Caco-2 (cell line): Measurements from ENCODE around the gene DUSP23. TPM values are rescaled to one million over a fixed set of nuclear protein-coding genes. Genes with fewer than 3 reads are reported as not detected.

Experiments used
- BruUV-seq: library from RNA; stranded (reverse); fragments of 400-500 nt; replicated peaks from 2 replicates; lab custom pipeline; 2021; lab: Mats Ljungman, UMichigan
- CTCF ChIA-PET: fragments of 300-600 bp; sonication (Branson Sonifier 250); formaldehyde crosslinking; loops from one replicate; lab custom pipeline; 2022; ENCODE audit warnings: antibody characterized with exemption; lab: Charles Lee
- POLR2A ChIA-PET: fragments of 300-600 bp; sonication (Branson Sonifier 250); formaldehyde crosslinking; loops from one replicate; lab custom pipeline; 2022; ENCODE audit warnings: antibody characterized with exemption; lab: Charles Lee
- DNase-seq, 2 experiments: peaks; one replicate each; pipeline versions ENCODE4 v3.0.0 to v3.0.0-alpha.2; 2020 to 2022
- H3K27me3 ChIP-seq: replicated peaks from 2 replicates; pipeline ENCODE4 v1.6.0; 2011; ENCODE audit warnings: low read length; ENCODE audit not compliant: control insufficient read depth, insufficient read depth
- H3K36me3 ChIP-seq: 2 replicates; pipeline ENCODE4 v1.5.1; 2011; ENCODE audit warnings: low read length; ENCODE audit not compliant: control insufficient read depth, insufficient read depth
- H3K4me1 ChIP-seq: fragments of 250-450 bp; sonication (Bioruptor Pico); 2 replicates; pipeline ENCODE4 v1.5.1; 2020; ENCODE audit warnings: mild to moderate bottlenecking
- H3K4me3 ChIP-seq: 2 replicates; pipeline ENCODE4 v1.5.1; 2011; ENCODE audit warnings: low read depth, mild to moderate bottlenecking, control low read depth, low read length
- H3K9me3 ChIP-seq: fragments of 250-450 bp; sonication (Bioruptor Pico); 2 replicates; pipeline ENCODE4 v1.5.1; 2020; ENCODE audit warnings: mild to moderate bottlenecking, moderate library complexity
- H3K27ac Mint-ChIP-seq: one replicate; pipeline ENCODE4 v1.8.0; 2022; ENCODE audit warnings: mixed read lengths; ENCODE audit not compliant: unreplicated experiment
- H3K27me3 Mint-ChIP-seq: one replicate; pipeline ENCODE4 v1.8.0; 2022; ENCODE audit warnings: mixed read lengths; ENCODE audit not compliant: insufficient read depth, unreplicated experiment
- H3K36me3 Mint-ChIP-seq: one replicate; pipeline ENCODE4 v1.8.0; 2022; ENCODE audit warnings: mild to moderate bottlenecking, mixed read lengths; ENCODE audit not compliant: insufficient read depth, unreplicated experiment
- H3K4me1 Mint-ChIP-seq: one replicate; pipeline ENCODE4 v1.8.0; 2022; ENCODE audit warnings: low read depth, mixed read lengths; ENCODE audit not compliant: unreplicated experiment
- H3K4me3 Mint-ChIP-seq: one replicate; pipeline ENCODE4 v1.8.0; 2022; ENCODE audit warnings: mild to moderate bottlenecking, moderate library complexity, mixed read lengths; ENCODE audit not compliant: unreplicated experiment
- H3K9me3 Mint-ChIP-seq: one replicate; pipeline ENCODE4 v1.8.0; 2022; ENCODE audit warnings: mixed read lengths; ENCODE audit not compliant: unreplicated experiment
- CTCF ChIP-seq, 2 experiments: fragments of 200-600 bp in 1 of 2; IDR thresholded peaks; 1 replicate in 1 of 2; 2 replicates in 1 of 2; pipeline versions ENCODE4 v1.5.1 to v1.8.0; 2011 to 2022; ENCODE audit warnings: antibody characterized with exemption in 1 of 2, control low read depth in 1 of 2, inconsistent platforms in 1 of 2, low read depth in 1 of 2, low read length in 1 of 2, mild to moderate bottlenecking in 1 of 2, moderate library complexity in 1 of 2; ENCODE audit not compliant: insufficient read depth in 1 of 2, severe bottlenecking in 1 of 2, unreplicated experiment in 1 of 2
- intact Hi-C: fragments of 100-400 bp; cut with micrococcal nuclease; formaldehyde crosslinking; loops from one replicate; pipeline ENCODE4 v1.10.0; 2022; ENCODE audit not compliant: unreplicated experiment
- total RNA-seq: library from RNA; stranded (reverse); gene quantifications from 2 replicates; pipeline ENCODE4 v1.2.3, GENCODE V29; 2022

DUSP23 gene
- total RNA-seq, 1 experiment from 2014 or later = 44.5 TPM

GRCh38 chr1:159804924-159805323 lies 24.2 kb downstream of the DUSP23 start:
- intact Hi-C loops = no loop called here

GRCh38 chr1:159815926-159816325 lies 35.2 kb downstream of the DUSP23 start:
- ChIA-PET POLR2A (no interaction called here), CTCF (interaction anchor here (1.3 kb wide), 1 partner anchor 17 kb away, joined by 3 read pairs; no protein-coding TSS in a partner anchor)
- Histone ChIP-seq H3K36me3 (no peaks in the 10 kb centered on the region), H3K4me1 (no peaks in the 10 kb centered on the region), H3K4me3 (no peak overlapping the region), H3K27me3 (no peaks in the 10 kb centered on the region), H3K9me3 (no peaks in the 10 kb centered on the region)
- intact Hi-C loops = no loop called here
- H3K4me3 Mint-ChIP-seq = no peak overlapping the region
- TF ChIP-seq CTCF (IDR thresholded peaks at IDR 0.05; ENCODE audit: insufficient read depth in 1 of 2, low read depth in 1 of 2, low read length in 1 of 2, severe bottlenecking in 1 of 2, unreplicated experiment in 1 of 2) = no peak
- no peak for DNase-seq
- H3K36me3 Mint-ChIP-seq = no peaks in the 10 kb centered on the region
- peaks cover 3% of the 10 kb centered on the region for H3K27me3 Mint-ChIP-seq
- no peak overlapping the region for H3K27ac Mint-ChIP-seq
- BruUV-seq = no TSS peak
- H3K9me3 Mint-ChIP-seq = no peaks in the 10 kb centered on the region
- no peaks in the 10 kb centered on the region for H3K4me1 Mint-ChIP-seq

More at GRCh38 chr1:159804924-159805323, 24.2 kb downstream of the DUSP23 start:
- H3K4me3 ChIP-seq = no peak overlapping the region
- H3K27me3 ChIP-seq = no peaks in the 10 kb centered on the region
- H3K9me3 ChIP-seq = no peaks in the 10 kb centered on the region
- DNase-seq = no peak
- H3K4me1 Mint-ChIP-seq = no peaks in the 10 kb centered on the region
- peaks cover 12% of the 10 kb centered on the region for H3K27me3 Mint-ChIP-seq
- no peak for TF ChIP-seq CTCF (IDR thresholded peaks at IDR 0.05; ENCODE audit: insufficient read depth in 1 of 2, low read depth in 1 of 2, low read length in 1 of 2, severe bottlenecking in 1 of 2, unreplicated experiment in 1 of 2)
- no peak overlapping the region for H3K27ac Mint-ChIP-seq
- no peaks in the 10 kb centered on the region for H3K36me3 ChIP-seq
- POLR2A ChIA-PET = no interaction called here
- no peaks in the 10 kb centered on the region for H3K4me1 ChIP-seq
- BruUV-seq = no TSS peak
- no peak overlapping the region for H3K4me3 Mint-ChIP-seq
- CTCF ChIA-PET = interaction anchor here (0.7 to 2.1 kb wide), 2 partner anchors 88 to 203 kb away, joined by 3 to 9 read pairs; no protein-coding TSS in a partner anchor
- H3K9me3 Mint-ChIP-seq = no peaks in the 10 kb centered on the region
- no peaks in the 10 kb centered on the region for H3K36me3 Mint-ChIP-seq

- H3K27me3 Mint-ChIP-seq = peaks cover 3% of the 10 kb centered on the region
- intact Hi-C loops = no loop called here
- BruUV-seq = no TSS peak
- Histone ChIP-seq H3K27me3 (no peaks in the 10 kb centered on the region), H3K4me3 (no peak overlapping the region), H3K4me1 (no peaks in the 10 kb centered on the region), H3K9me3 (no peaks in the 10 kb centered on the region), H3K36me3 (no peaks in the 10 kb centered on the region)
- H3K4me3 Mint-ChIP-seq = no peak overlapping the region
- POLR2A ChIA-PET = no interaction called here
- H3K27ac Mint-ChIP-seq = no peak overlapping the region
- H3K4me1 Mint-ChIP-seq = no peaks in the 10 kb centered on the region
- TF ChIP-seq CTCF (IDR thresholded peaks at IDR 0.05; ENCODE audit: insufficient read depth in 1 of 2, low read depth in 1 of 2, low read length in 1 of 2, severe bottlenecking in 1 of 2, unreplicated experiment in 1 of 2) = no peak
- CTCF ChIA-PET = interaction anchor here (0.9 kb wide), 1 partner anchor 19 kb away, joined by 4 read pairs; no protein-coding TSS in a partner anchor
- peak in 1 of 2 experiments; percentile 14 for DNase-seq
- H3K9me3 Mint-ChIP-seq = no peaks in the 10 kb centered on the region
- H3K36me3 Mint-ChIP-seq = no peaks in the 10 kb centered on the region
Observed at GRCh38 chr1:159817276-159818041, 36.7 kb downstream of the DUSP23 start.
